ENCODE measurements around the gene DGKA. TPM values are rescaled to one million over a fixed set of nuclear protein-coding genes. Genes with fewer than 3 reads are reported as not detected.

DGKA gene
- total RNA-seq, 1 donor from 2014 or later = 10.9 TPM

DNA sequence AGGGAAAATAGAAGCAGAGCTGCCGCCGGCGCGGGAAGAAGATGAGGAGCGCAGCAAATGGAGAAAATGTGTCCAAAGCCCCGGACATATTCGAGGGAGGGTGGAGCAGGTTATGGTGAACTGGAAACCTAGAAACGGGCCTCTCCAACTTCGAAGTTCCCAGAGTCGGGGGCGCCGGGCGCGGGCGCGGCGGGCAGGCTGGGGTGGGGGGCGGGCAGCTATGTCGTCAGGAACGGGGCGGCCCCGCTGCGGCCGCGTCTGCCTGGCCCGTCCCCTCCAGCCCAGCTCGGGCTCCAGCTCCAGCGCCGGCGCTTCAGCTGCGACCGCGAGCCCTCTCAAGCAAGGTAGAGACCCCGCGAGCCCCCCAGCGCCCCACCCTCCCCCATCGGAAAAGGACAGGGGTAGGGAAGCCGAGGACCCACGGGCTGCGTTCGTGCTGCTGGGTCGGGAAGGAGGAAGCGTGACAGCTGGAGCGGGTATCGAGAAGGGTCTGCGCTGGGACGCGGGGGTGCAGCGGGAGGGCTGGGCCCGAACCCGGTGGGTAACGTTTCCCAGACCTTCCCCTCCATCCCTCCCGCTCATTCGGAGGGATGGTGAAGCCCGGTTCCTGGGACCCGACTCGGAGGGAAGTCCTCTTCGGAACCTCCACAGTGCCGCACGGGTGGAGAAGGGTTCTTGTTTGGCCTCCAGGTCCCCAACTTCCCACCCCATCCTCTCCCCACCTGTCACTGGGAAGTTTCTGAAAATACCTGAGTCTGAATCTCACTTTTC, 1.0 kb downstream of the DGKA start:
- DNase-seq = peak; percentile 27

- peak; percentile 7 for DNase-seq
These were observed 1.6 kb downstream of the DGKA start for GRCh38 chr12:55932551-55932910.

GRCh38 chr12:55933169-55933798, 2.3 kb downstream of the DGKA start:
- no peak for DNase-seq

DNA sequence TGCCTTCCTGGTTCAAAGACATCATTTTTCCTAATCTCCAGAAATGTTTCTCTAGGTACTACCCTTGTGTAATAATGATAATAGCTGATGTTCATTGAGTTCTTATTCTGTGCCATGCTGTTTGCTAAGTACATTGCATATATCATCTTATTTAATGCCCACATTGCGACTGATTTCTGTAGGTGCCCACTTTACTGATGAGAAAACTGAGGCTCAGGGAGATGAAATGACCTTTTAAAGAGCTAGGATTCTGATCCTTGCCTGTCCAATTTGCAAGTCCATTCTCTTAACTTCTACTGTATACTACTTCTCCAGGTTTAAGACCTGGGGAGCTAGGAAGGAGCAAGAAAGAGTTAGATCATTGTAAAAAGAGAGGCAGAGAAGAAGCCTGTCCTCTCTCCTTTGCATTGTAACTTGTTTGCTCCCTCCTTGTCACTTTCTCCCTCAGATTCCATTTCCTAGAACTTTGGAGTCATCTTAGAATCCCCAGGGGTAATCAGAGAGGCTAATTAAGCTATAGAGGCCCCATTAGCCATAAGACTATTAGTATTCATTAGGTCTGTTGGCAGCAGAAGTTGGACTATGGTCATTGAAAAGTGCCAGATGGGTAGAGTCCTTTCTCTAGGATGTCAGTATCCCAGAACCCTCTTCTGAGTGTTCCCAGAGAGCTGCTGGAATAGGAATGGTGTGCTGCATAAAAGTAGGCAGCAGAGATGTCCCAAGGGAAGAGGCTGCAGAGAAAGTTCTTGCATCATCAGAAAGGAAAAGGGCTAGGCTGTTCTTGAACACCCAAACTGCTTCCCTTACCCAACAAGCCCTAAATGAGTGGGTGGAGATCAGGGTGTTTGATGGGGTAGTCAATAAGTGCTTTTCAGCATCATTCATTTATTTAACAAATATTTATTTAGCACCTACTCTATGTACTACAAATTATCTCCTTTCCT, 3.1 kb downstream of the DGKA start:
- DNase-seq = no peak

DNA sequence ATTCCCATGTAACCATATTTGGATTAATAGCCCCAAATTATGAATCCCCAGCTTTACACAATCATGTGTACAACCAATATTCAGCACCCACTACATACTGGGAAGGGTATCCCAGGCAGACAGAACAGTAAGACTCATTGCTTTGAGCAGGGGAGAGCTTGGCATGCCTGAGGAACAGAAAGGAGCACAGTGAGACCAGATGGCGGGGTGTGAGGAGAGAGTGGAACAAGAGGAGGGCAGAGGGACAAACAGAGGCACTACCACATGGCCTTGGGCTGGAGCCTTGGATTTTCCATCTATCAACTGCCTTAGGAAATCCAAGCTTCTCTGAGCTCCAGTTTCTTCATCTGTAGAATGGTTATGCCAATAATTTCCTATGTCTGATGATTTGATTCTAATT, 3.8 kb downstream of the DGKA start:
- DNase-seq = no peak

- no peak for DNase-seq
These were observed 4.8 kb downstream of the DGKA start for GRCh38 chr12:55935738-55936151.

GRCh38 chr12:55937981-55938380, 7.0 kb downstream of the DGKA start:
- DNase-seq = no peak

DNA sequence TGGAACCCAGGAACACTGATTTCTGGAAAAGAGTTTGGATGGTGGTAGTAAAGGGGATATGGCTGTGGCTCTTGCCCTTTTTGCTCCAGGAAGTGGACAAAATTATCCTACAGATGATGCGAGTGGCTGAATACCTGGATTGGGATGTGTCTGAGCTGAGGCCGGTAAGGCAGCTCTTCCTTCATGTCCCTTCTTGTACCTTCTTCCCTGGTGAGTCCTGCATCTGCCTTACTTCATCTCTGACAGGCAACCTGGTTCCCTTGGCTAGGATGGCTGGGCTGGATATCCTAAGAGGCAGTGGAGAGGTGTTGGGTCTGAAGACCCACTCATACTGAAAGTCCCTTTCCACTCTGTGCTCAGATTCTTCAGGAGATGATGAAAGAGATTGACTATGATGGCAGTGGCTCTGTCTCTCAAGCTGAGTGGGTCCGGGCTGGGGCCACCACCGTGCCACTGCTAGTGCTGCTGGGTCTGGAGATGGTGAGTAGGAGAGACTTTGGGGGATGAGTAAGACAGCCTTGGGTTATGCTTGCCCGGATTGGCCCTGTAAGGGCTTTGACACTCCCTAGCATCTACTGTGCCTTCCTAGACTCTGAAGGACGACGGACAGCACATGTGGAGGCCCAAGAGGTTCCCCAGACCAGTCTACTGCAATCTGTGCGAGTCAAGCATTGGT, 8.0 kb downstream of the DGKA start:
- no peak for DNase-seq

DNA sequence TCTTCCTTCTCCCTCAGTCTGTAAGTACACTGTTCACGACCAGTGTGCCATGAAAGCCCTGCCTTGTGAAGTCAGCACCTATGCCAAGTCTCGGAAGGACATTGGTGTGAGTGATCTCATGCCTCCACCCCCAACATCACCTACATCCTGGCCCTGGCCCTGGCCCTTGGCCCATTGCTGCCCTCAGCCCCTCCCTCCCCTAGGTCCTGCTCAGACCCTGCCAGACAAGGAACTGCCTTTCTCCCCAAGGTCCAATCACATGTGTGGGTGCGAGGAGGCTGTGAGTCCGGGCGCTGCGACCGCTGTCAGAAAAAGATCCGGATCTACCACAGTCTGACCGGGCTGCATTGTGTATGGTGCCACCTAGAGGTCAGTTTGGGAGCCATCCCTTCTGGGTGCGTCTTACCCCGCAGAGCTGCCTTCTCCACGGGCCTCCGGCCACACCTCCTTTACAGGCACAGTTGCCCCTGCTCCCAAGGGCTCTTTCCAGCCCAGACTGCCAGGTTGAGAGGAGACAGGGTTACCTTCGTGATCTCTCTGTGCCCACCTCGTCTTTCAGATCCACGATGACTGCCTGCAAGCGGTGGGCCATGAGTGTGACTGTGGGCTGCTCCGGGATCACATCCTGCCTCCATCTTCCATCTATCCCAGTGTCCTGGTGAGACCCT, 9.2 kb downstream of the DGKA start:
- DNase-seq = peak; percentile 64

DNA sequence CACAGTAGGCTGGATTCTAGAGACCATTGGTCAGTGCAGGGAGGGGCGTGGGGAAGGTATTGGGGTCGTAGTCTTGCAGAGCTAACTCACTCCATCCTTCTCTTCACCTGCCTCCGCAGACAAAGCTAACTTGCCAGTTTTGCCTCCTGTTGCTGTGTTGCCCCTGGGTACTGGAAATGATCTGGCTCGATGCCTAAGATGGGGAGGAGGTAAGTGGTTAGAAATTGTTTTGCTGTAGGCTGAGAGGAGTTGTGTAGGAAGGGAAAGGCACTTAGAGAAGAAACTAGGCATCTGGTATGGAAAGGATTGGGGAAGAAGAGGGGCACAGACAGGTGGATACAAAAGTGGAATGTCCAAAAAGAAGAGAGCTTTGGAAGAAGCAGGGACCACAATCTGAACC, 11.1 kb downstream of the DGKA start:
- no peak for DNase-seq

DNA sequence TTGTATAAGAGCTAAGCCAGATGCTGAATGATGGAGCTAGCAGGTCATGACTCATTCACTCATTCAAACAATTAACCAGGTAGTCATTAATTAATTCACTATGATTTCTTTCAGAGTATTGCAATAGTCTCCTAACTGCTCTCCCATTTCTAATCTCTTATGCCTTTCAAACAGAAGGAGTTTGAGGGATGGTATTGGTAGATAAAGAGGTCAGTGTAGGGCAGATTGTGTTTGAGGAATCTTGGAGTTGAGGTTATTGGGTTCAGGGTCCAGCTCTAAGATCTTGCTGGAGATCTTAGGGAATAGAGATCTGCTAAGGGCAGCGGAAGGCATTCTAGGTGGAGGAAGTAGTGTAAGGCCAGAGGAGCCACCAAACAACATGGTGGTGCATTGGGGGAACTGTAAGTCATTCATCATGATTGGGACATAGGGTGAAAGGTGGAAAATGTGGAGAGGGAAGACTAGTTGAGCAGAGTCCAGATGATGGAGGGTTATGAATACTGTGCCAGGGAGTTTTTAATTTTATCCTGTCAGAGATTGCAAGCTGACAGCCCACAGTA, 11.7 kb downstream of the DGKA start:
- DNase-seq = no peak

DNA sequence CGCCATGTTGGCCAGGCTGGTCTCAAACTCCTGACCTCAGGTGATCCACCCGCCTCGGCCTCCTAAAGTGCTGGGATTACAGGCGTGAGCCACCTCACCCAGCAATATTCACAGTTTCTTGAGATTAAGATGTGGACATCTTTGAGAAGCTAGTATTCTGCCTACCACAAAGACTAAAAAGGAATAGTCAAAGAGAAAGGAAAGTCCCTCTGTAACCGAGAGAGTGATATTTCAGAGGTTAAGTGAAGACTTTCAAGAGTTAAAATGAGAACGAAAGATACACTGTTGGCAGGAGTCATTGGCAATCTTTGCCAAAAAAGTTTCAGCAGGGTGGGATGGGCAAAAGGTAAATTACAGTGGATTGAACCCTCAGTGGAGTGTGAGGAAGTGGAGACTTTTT, 15.6 kb downstream of the DGKA start:
- no peak for DNase-seq

DNA sequence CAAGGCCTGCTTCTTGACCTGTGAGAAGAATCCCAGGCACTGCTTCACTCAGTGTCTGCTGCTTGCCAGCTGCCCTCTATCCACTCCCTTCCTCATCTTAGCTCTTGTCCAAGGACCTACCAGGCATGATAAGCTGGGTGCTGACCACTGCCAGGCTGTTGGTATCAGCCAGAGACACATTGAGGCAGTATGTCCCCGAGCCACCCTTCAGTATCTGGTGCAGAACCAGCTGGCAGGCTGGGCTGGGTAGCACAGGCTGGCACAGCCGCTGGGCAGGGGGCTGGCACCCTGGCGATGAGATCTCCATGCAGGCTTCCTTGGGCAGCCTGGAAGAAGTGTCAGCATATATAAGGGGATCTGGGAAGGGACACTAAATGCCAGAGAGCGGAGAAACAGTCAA, 24.4 kb downstream of the DGKA start:
- no peak for DNase-seq

DNA sequence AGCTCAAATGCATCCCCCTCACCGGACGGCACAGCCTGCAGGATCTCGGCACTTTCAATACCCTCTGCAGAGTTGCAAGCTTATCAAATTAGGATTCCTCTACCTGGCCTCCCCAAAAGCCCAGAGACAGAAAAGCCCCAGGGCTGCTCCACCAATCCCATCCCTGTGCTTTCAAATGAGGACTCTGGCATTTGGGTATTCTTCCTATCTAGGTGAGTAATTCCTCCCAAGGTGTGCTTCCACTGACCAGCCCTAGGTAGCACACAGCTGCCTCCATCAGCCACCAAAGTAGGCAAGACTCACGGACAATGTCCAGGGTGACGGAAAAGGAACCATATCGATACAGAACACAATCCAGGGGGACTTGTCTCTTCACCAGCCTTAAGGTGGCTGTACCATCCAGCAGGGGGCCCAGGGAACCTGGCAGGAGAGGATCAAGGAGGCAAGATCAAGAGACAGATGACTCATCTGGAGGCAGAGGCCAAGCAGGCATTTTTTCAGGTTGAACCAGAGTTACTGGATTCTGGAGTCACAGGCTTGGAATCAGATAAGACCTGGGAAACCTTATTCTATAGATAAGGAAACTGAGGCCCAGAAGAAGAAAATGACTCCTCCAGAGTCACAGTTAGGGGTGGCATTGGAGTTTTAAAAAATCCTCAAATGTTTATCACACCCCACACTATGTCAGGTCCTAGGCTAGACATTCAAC, 25.0 kb downstream of the DGKA start:
- no peak for DNase-seq

DNA sequence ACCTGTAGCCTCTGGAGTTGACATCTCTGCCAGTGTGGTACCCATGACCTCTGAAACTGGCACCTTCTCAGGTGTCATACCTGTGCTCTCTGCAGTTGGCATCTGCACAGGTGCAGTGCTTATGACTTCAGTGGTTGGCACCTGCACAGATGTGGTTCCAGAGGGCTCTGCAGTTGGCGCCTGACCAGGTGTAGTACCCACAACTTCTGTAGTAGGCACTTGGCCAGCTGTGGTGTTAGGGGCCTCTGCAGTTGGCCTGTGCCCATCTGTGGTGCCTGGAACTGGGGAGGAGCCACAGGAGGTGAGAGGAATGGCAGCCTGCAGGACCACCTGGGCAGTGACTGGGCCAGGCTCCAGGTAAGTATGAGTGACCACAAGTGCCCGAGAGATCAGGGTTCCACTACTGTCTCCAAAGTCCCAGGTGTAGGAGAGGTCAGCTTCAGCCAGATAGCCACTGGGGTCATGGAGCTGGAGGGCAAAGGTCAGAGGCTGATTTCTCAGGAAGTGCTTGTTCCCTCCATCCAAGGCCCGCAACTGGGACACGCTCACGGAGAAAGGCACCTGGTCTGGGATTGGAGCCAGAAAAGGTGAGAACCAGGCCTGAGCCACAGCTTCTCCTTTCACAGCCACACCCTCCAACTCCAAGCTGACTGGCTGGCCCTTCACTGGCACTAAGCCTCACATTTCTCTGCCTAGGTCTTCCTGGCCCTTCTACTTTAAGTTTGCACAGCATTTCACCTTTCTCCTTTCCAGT, 26.3 kb downstream of the DGKA start:
- DNase-seq = no peak

DNA sequence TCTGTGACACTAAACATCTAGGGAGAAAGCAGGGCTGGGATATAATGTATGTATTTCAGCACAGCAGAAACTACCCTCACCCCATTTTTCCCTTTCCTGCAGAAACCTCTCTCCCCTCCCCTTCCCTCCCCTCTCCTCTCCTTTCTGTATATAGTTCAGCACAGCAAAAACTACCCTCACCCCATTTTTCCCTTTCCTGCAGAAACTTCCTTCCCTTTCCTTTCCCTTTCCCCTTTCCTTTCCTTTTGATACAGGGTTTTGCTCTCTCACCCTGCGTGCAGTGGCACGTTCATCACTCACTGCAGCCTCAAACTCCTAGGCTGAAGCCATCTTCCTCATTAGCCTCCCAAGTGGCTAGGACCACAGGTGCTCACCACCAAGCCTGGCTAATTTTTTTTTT, 32.8 kb downstream of the DGKA start:
- no peak for DNase-seq

DNA sequence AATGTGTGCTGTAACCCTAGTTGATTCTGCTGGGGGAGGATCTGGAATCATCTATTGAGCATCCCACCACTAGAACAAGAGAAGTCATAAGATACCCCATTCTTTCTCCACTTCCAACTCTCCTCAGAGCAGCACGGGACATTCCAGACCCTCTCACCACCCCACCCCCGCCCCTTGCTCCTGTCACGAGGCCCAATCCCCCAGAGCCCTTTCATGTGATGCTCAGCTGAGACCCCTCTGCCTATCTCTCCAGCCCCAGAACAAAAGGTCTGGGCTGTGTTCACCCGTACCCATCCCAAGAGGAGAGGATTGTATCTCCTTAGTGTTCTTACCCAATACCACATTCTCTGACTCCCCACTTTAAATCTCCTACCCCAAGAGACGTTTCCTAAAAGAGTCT, 34.3 kb downstream of the DGKA start:
- no peak for DNase-seq

- DNase-seq = no peak
These were observed 35.0 kb downstream of the DGKA start, which contains the start of gene PMEL for GRCh38 chr12:55965941-55966407. Gene PMEL, minus strand, starts transcription at chr12:55966042. Its CDS starts 31 bp downstream, at chr12:55966011.

DNA sequence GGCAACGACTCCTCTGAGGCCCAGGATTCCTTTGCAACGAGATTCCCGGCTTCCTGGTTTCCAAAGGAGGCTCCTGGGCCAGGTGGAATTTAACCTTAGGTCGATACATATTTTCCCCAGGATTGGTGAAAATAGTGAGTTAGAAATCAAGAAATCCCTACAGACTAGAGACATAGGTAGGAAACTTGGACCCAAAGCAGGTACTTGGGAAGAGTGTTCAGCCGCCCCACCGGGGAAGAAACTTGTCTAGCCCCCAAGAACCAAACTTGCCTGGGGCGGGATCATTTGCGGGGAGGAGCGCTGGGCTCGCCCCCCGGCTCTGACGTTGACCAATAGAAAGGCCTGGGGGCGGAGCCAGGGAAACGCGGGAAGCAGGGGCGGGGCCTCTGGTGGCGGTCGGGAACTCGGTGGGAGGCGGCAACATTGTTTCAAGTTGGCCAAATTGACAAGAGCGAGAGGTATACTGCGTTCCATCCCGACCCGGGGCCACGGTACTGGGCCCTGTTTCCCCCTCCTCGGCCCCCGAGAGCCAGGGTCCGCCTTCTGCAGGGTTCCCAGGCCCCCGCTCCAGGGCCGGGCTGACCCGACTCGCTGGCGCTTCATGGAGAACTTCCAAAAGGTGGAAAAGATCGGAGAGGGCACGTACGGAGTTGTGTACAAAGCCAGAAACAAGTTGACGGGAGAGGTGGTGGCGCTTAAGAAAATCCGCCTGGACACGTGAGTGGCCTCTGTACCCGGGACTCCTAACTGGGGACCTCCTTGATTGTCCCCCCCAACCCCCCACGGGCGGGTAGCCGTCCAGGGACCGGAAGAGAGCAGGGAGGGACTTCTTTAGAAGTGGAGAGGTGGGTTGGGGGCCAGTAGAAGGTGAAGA, 35.7 kb downstream of the DGKA start, which contains the start of gene CDK2:
TSS of gene CDK2 (plus strand) at position 423 of the 874 bp plus-strand sequence. CDS start at position 602, 179 bp downstream.
- DNase-seq = peak; percentile 51
